ENCODE measurements around the gene PBOV1. TPM values are rescaled to one million over a fixed set of nuclear protein-coding genes. Genes with fewer than 3 reads are reported as not detected.

The PBOV1 gene
- total and polyA plus RNA-seq, 9 donors, result not detected

DNA sequence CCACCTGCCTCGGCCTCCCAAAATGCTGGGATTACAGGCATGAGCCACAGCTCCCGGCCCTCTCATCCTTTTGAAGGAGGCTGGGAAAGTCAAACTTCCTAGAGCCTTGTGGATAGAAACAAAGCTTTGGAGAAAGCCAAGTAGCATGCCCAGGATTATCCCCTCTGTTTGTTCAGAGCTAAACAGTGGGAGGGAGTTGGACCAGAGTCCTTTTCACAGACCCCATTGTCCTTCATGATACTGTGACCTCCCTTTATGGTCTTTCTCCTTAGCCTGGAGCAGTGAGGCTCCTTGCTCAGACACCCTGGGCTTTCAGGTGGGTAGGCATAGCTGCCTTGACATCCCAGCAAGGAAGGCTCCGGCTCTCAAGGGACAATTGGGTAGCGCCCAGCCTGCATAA is 31.1 kb downstream of the PBOV1 start:
- Histone ChIP-seq H3K27ac (no peak overlapping the region), H3K4me1 (ENCODE audit: insufficient read depth) (no peaks in the 10 kb centered on the region), H3K9me3 (no peaks in the 10 kb centered on the region), H3K36me3 (no peaks in the 10 kb centered on the region), H3K27me3 (no peaks in the 10 kb centered on the region), H3K4me3 (no peak overlapping the region)
- TF ChIP-seq, protein P1, sequence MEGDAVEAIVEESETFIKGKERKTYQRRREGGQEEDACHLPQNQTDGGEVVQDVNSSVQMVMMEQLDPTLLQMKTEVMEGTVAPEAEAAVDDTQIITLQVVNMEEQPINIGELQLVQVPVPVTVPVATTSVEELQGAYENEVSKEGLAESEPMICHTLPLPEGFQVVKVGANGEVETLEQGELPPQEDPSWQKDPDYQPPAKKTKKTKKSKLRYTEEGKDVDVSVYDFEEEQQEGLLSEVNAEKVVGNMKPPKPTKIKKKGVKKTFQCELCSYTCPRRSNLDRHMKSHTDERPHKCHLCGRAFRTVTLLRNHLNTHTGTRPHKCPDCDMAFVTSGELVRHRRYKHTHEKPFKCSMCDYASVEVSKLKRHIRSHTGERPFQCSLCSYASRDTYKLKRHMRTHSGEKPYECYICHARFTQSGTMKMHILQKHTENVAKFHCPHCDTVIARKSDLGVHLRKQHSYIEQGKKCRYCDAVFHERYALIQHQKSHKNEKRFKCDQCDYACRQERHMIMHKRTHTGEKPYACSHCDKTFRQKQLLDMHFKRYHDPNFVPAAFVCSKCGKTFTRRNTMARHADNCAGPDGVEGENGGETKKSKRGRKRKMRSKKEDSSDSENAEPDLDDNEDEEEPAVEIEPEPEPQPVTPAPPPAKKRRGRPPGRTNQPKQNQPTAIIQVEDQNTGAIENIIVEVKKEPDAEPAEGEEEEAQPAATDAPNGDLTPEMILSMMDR (IDR thresholded peaks at IDR 0.05), result no peak
- TF ChIP-seq POLR2A (IDR thresholded peaks at IDR 0.05) (no peak), EP300 (IDR thresholded peaks at IDR 0.05) (no peak)
- 91 to 97% (median 95%) methylated on average over 4 of the region's 4 CpGs for WGBS, 3 donors
- intact Hi-C loops (cut with DNase I), result no loop called here
- DNase-seq, result no peak

DNA sequence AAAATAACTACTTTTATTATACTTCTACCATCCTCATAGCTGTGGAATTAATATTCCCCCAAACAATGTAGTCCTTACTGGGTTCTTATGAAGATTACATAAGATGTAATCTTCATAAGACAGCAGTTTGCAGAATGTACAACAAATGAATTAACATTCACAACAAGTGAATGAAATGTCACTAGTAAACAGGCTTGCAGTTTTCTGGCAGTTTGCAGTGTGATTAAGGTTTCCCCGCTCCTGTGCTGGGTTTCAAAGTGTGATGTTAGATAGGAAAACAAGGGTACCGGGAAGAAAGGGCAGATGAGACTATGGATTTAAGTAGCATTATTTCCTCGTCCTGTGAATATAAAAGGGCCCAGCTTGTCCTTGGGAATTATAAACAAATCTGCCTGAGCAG is 34.1 kb downstream of the PBOV1 start:
- H3K9me3 ChIP-seq, result no peaks in the 10 kb centered on the region
- no peaks in the 10 kb centered on the region for H3K27me3 ChIP-seq
- TF ChIP-seq EP300 (IDR thresholded peaks at IDR 0.05) (no peak), POLR2A (IDR thresholded peaks at IDR 0.05) (no peak)
- TF ChIP-seq, protein P1 (IDR thresholded peaks at IDR 0.05), result no peak
- H3K27ac ChIP-seq, result no peak overlapping the region
- DNase-seq, result no peak
- H3K4me1 ChIP-seq (ENCODE audit: insufficient read depth), result no peaks in the 10 kb centered on the region
- H3K36me3 ChIP-seq, result no peaks in the 10 kb centered on the region
- no peak overlapping the region for H3K4me3 ChIP-seq
- intact Hi-C loops (cut with DNase I), result no loop called here
- WGBS, 3 donors, result 30 to 53% (median 33%) methylated on average over 3 of the region's 3 CpGs

DNA sequence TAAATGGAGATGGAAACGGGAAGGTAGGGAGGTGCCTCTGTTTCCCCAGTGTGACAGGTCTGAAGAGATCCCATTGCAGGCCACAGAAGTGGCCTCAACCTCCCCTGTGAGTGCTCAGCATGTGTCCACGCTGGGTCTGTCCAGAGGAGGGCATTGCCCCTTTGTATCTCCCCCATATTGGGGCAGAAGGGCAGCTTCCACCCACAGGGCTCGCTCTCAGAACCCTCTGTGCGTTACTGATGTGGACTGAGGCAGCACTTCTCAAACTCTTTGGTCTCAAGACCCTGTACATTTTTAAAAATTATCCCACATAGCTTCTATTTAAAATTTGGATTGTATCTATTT is 34.5 kb downstream of the PBOV1 start:
- no peaks in the 10 kb centered on the region for H3K4me1 ChIP-seq (ENCODE audit: insufficient read depth)
- intact Hi-C loops (cut with DNase I), result no loop called here
- TF ChIP-seq EP300 (IDR thresholded peaks at IDR 0.05), result no peak
- TF ChIP-seq POLR2A (IDR thresholded peaks at IDR 0.05), result no peak
- TF ChIP-seq, protein P1 (IDR thresholded peaks at IDR 0.05), result no peak
- H3K27me3 ChIP-seq, result no peaks in the 10 kb centered on the region
- DNase-seq, result no peak
- H3K27ac ChIP-seq, result no peak overlapping the region
- 82 to 85% (median 85%) methylated on average over 4 of the region's 4 CpGs for WGBS, 3 donors
- no peaks in the 10 kb centered on the region for H3K36me3 ChIP-seq
- no peak overlapping the region for H3K4me3 ChIP-seq
- no peaks in the 10 kb centered on the region for H3K9me3 ChIP-seq

DNA sequence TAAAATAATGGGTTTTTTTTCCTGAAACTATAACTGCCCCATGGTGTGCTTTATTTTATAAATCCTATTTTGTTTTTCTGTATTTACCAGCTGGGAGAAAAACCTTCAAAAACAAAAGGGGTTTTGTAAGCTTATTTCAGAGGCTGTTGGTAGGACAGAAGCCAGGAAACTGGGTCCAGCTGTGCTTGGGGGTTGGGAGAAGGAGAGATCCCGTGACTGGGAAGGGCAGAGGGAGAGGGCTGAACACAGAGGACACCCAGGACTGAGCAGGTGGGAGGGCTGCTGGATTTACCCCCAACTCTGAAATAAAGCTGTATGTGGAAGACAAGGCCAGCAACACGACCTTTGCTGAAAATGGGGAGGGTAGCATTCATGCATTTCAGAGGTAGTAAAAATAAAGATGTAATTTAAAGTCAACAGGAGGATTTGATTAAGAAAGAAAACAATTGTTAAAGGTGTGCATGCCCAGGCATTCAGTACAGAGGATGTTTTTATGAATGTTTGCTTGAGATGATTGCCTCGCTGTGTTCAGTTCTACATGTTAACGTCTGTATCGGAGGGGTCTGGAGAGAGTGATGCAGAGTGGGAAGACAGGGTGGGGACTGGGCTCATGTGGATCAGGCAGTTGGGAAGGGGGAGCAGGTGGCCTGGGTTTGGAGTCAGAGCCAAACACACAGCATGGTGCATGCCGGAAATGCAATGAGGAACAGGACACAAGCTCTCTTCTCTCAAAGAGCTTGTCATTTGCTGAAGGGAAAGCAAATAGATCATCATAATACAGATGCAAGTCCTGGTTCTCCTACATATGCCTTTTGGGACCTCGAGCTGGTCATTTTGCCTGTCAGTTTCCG is 35.1 kb downstream of the PBOV1 start:
- WGBS, 3 donors, result 46 to 58% (median 49%) methylated on average over 8 of the region's 8 CpGs
- H3K4me3 ChIP-seq, result no peak overlapping the region
- H3K4me1 ChIP-seq (ENCODE audit: insufficient read depth), result no peaks in the 10 kb centered on the region
- no peaks in the 10 kb centered on the region for H3K27me3 ChIP-seq
- TF ChIP-seq POLR2A (IDR thresholded peaks at IDR 0.05) (no peak), EP300 (IDR thresholded peaks at IDR 0.05) (no peak)
- TF ChIP-seq, protein P1 (IDR thresholded peaks at IDR 0.05), result no peak
- intact Hi-C loops (cut with DNase I), result no loop called here
- no peaks in the 10 kb centered on the region for H3K36me3 ChIP-seq
- DNase-seq, result no peak
- H3K9me3 ChIP-seq, result no peaks in the 10 kb centered on the region
- H3K27ac ChIP-seq, result no peak overlapping the region
